ENCODE data around the gene TMEM54.

GRCh38 chr1:32931760-32932159 is 30.6 kb upstream of the TMEM54 start:
- TF ChIP-seq CTCF (IDR thresholded peaks at IDR 0.05) (no peak), POLR2A (IDR thresholded peaks at IDR 0.05) (no peak)
